ENCODE data around the gene MYO18B. TPM values are rescaled to one million over a fixed set of nuclear protein-coding genes. Genes with fewer than 3 reads are reported as not detected.

Gene MYO18B
- polyA plus RNA-seq, 1 donor (not counting 4 experiments of a cell fraction or from before 2014, with no cell fraction given): not detected

GRCh38 chr22:25964961-25965730 is 223.2 kb downstream of the MYO18B start:
- H3K9me1 ChIP-seq (ENCODE audit: control insufficient read depth, extremely low read depth, insufficient read depth, low read length): no peaks in the 10 kb centered on the region
- TF ChIP-seq EZH2 (IDR thresholded peaks at IDR 0.05; ENCODE audit: low read length): no peak
- TF ChIP-seq, protein P1, sequence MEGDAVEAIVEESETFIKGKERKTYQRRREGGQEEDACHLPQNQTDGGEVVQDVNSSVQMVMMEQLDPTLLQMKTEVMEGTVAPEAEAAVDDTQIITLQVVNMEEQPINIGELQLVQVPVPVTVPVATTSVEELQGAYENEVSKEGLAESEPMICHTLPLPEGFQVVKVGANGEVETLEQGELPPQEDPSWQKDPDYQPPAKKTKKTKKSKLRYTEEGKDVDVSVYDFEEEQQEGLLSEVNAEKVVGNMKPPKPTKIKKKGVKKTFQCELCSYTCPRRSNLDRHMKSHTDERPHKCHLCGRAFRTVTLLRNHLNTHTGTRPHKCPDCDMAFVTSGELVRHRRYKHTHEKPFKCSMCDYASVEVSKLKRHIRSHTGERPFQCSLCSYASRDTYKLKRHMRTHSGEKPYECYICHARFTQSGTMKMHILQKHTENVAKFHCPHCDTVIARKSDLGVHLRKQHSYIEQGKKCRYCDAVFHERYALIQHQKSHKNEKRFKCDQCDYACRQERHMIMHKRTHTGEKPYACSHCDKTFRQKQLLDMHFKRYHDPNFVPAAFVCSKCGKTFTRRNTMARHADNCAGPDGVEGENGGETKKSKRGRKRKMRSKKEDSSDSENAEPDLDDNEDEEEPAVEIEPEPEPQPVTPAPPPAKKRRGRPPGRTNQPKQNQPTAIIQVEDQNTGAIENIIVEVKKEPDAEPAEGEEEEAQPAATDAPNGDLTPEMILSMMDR (optimal IDR thresholded peaks at IDR 0.05 in 1 of 3, IDR thresholded peaks at IDR 0.05 in 1 of 3, conservative IDR thresholded peaks at IDR 0.05 in 1 of 3; ENCODE audit: extremely low read depth in 1 of 3, insufficient read depth in 2 of 3, low read length in 3 of 3): no peak
- H4K20me1 ChIP-seq (ENCODE audit: control insufficient read depth, extremely low read depth, insufficient read depth, low read length): no peaks in the 10 kb centered on the region
- no peaks in the 10 kb centered on the region for H3K9me3 ChIP-seq (ENCODE audit: control insufficient read depth, low read depth, low read length)
- dilution Hi-C loops (cut with MboI; ENCODE audit: extremely low pct_ligation_motif_present, low sequenced_read_pairs): no loop called here
- H3K4me2 ChIP-seq (ENCODE audit: control insufficient read depth, extremely low read depth, insufficient read depth, low read depth, low read length): no peak overlapping the region
- H3K27ac ChIP-seq (ENCODE audit: control insufficient read depth, insufficient read depth, low read length): no peak overlapping the region
- no peak overlapping the region for H3K9ac ChIP-seq (ENCODE audit: control insufficient read depth, extremely low read depth, insufficient read depth, low read length)
- no peaks in the 10 kb centered on the region for H3K4me1 ChIP-seq (ENCODE audit: control insufficient read depth, extremely low read depth, insufficient read depth, low read length)
- FAIRE-seq: no peak
- no peaks in the 10 kb centered on the region for H3K27me3 ChIP-seq (ENCODE audit: control insufficient read depth, extremely low read depth, insufficient read depth, low read length)
- DNase-seq (ENCODE audit: low read depth, low spot score): no peak
- no peak overlapping the region for H3K4me3 ChIP-seq (ENCODE audit: control insufficient read depth in 2 of 3, extremely low read depth in 1 of 3, insufficient read depth in 2 of 3, low read depth in 1 of 3, low read length in 3 of 3)
- no peaks in the 10 kb centered on the region for H3K36me3 ChIP-seq (ENCODE audit: control insufficient read depth in 2 of 2, extremely low read depth in 1 of 2, insufficient read depth in 2 of 2, low read length in 2 of 2)
- H3K79me2 ChIP-seq (ENCODE audit: control insufficient read depth, insufficient read depth, low read length): no peaks in the 10 kb centered on the region
- H2AFZ ChIP-seq (ENCODE audit: control insufficient read depth, low read length): no peak overlapping the region

GRCh38 chr22:25966448-25966913 is 224.5 kb downstream of the MYO18B start:
- Histone ChIP-seq H3K9me3 (ENCODE audit: control insufficient read depth, low read depth, low read length) (no peaks in the 10 kb centered on the region), H3K27me3 (ENCODE audit: control insufficient read depth, extremely low read depth, insufficient read depth, low read length) (no peaks in the 10 kb centered on the region), H3K4me1 (ENCODE audit: control insufficient read depth, extremely low read depth, insufficient read depth, low read length) (no peaks in the 10 kb centered on the region), H3K4me3 (ENCODE audit: control insufficient read depth in 2 of 3, extremely low read depth in 1 of 3, insufficient read depth in 2 of 3, low read depth in 1 of 3, low read length in 3 of 3) (no peak overlapping the region), H3K4me2 (ENCODE audit: control insufficient read depth, extremely low read depth, insufficient read depth, low read depth, low read length) (no peak overlapping the region), H3K27ac (ENCODE audit: control insufficient read depth, insufficient read depth, low read length) (no peak overlapping the region), H2AFZ (ENCODE audit: control insufficient read depth, low read length) (no peak overlapping the region), H3K9ac (ENCODE audit: control insufficient read depth, extremely low read depth, insufficient read depth, low read length) (no peak overlapping the region), H3K9me1 (ENCODE audit: control insufficient read depth, extremely low read depth, insufficient read depth, low read length) (no peaks in the 10 kb centered on the region), H3K79me2 (ENCODE audit: control insufficient read depth, insufficient read depth, low read length) (no peaks in the 10 kb centered on the region), H4K20me1 (ENCODE audit: control insufficient read depth, extremely low read depth, insufficient read depth, low read length) (no peaks in the 10 kb centered on the region), H3K36me3 (ENCODE audit: control insufficient read depth in 2 of 2, extremely low read depth in 1 of 2, insufficient read depth in 2 of 2, low read length in 2 of 2) (no peaks in the 10 kb centered on the region)
- no peak for FAIRE-seq
- TF ChIP-seq, protein P1 (optimal IDR thresholded peaks at IDR 0.05 in 1 of 3, IDR thresholded peaks at IDR 0.05 in 1 of 3, conservative IDR thresholded peaks at IDR 0.05 in 1 of 3; ENCODE audit: extremely low read depth in 1 of 3, insufficient read depth in 2 of 3, low read length in 3 of 3): no peak
- TF ChIP-seq EZH2 (IDR thresholded peaks at IDR 0.05; ENCODE audit: low read length): no peak
- dilution Hi-C loops (cut with MboI; ENCODE audit: extremely low pct_ligation_motif_present, low sequenced_read_pairs): no loop called here
- DNase-seq (ENCODE audit: low read depth, low spot score): no peak

Data from keratinocyte (primary cell).